Measurements from ENCODE around the gene CABCOCO1. TPM values are rescaled to one million over a fixed set of nuclear protein-coding genes. Genes with fewer than 3 reads are reported as not detected.

CABCOCO1 gene, protein sequence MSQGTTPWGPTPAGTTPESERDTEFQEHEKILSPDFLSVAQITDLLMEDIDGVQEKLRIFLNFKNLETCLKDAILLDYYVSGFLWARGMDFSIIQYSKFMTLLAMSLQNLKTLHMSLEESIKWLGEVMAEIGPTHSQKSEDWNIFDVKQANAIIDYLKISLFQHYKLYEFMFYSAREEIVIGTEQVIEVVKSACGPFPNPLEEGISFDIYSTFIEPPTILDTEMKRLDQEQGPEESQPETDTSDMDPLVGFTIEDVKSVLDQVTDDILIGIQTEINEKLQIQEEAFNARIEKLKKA
- 2.2 and 3.5 TPM in 2 replicates for total RNA-seq

DNA sequence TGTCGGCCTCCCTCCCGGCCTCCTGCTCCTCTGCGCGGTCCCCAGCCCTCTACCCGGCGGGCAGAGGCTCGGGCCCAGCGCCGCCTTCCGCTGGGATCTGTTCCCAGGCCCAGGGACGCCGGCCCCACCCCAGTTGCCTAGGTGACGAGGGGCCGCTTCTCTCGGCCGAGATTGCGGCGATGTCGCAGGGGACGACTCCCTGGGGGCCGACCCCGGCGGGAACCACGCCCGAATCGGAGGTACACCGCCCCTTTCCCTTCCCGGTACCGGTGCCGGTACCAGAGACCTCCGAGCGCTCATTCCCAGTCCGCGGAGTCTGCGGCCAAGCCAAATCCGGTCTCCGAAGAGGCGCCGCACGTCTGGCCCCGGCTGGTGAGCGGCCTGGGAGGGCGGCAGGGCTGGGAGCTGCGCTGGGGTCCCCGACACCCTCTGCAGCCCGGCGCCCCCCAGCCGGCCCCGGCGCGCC lies at the start of gene CABCOCO1:
Gene CABCOCO1, plus strand, starts transcription at position 136 of the 466 bp plus-strand sequence. Its CDS starts 44 bp downstream, at position 180.
- Histone ChIP-seq H3K4me2 (ENCODE audit: insufficient read depth, low read length) (peak within 1 kb of the TSS; percentile 80), H3K79me2 (ENCODE audit: insufficient read depth, low read length) (no peaks in the 10 kb centered on the region), H4K20me1 (ENCODE audit: insufficient read depth, low read length) (no peaks in the 10 kb centered on the region), H3K9me3 (ENCODE audit: low read depth, low read length) (no peaks in the 10 kb centered on the region), H3K27ac (ENCODE audit: low read depth, low read length) (no peak within 1 kb of the TSS), H3K27me3 (ENCODE audit: insufficient read depth, low read length) (no peaks in the 10 kb centered on the region), H3K4me3 (ENCODE audit: insufficient read depth, low read length) (peak within 1 kb of the TSS; percentile 78), H3K4me1 (ENCODE audit: insufficient read depth, low read length) (no peaks in the 10 kb centered on the region), H3K36me3 (ENCODE audit: insufficient read depth, low read length) (no peaks in the 10 kb centered on the region), H2AFZ (ENCODE audit: low read length) (peak within 1 kb of the TSS; percentile 87)
- TF ChIP-seq, protein P1, sequence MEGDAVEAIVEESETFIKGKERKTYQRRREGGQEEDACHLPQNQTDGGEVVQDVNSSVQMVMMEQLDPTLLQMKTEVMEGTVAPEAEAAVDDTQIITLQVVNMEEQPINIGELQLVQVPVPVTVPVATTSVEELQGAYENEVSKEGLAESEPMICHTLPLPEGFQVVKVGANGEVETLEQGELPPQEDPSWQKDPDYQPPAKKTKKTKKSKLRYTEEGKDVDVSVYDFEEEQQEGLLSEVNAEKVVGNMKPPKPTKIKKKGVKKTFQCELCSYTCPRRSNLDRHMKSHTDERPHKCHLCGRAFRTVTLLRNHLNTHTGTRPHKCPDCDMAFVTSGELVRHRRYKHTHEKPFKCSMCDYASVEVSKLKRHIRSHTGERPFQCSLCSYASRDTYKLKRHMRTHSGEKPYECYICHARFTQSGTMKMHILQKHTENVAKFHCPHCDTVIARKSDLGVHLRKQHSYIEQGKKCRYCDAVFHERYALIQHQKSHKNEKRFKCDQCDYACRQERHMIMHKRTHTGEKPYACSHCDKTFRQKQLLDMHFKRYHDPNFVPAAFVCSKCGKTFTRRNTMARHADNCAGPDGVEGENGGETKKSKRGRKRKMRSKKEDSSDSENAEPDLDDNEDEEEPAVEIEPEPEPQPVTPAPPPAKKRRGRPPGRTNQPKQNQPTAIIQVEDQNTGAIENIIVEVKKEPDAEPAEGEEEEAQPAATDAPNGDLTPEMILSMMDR (IDR thresholded peaks at IDR 0.05; ENCODE audit: extremely low read depth, low read depth, low read length), result no peak
- DNase-seq (ENCODE audit: insufficient read length, low spot score, missing footprints), result peak; percentile 92

DNA sequence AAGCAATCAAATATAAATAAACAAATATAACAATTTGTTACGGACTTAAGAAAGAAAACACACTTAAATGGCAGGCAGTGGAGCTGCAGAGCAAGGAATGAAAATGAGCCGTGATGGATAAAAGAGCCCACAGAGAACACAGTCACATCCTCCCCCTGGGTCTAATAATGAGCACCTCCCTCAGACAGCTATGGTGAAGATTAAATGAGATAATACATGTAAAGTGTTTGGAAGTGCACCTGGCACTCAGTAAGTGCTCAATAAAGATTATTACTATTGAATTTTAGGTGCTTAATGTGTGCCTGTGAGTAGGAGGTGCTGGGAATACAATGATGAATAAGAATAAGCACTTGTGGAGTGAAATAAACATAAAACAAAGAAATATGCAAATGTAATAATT lies 49.1 kb upstream of the CABCOCO1 start:
- H3K4me1 ChIP-seq (ENCODE audit: insufficient read depth, low read length), result no peaks in the 10 kb centered on the region
- DNase-seq (ENCODE audit: insufficient read length, low spot score, missing footprints), result no peak
- H3K27me3 ChIP-seq (ENCODE audit: insufficient read depth, low read length), result no peaks in the 10 kb centered on the region
- no peak overlapping the region for H2AFZ ChIP-seq (ENCODE audit: low read length)
- no peak overlapping the region for H3K27ac ChIP-seq (ENCODE audit: low read depth, low read length)
- H3K36me3 ChIP-seq (ENCODE audit: insufficient read depth, low read length), result no peaks in the 10 kb centered on the region
- TF ChIP-seq, protein P1 (IDR thresholded peaks at IDR 0.05; ENCODE audit: extremely low read depth, low read depth, low read length), result no peak
- no peaks in the 10 kb centered on the region for H3K79me2 ChIP-seq (ENCODE audit: insufficient read depth, low read length)
- H3K4me2 ChIP-seq (ENCODE audit: insufficient read depth, low read length), result no peak overlapping the region
- H3K4me3 ChIP-seq (ENCODE audit: insufficient read depth, low read length), result no peak overlapping the region
- no peaks in the 10 kb centered on the region for H3K9me3 ChIP-seq (ENCODE audit: low read depth, low read length)
- no peaks in the 10 kb centered on the region for H4K20me1 ChIP-seq (ENCODE audit: insufficient read depth, low read length)

DNA sequence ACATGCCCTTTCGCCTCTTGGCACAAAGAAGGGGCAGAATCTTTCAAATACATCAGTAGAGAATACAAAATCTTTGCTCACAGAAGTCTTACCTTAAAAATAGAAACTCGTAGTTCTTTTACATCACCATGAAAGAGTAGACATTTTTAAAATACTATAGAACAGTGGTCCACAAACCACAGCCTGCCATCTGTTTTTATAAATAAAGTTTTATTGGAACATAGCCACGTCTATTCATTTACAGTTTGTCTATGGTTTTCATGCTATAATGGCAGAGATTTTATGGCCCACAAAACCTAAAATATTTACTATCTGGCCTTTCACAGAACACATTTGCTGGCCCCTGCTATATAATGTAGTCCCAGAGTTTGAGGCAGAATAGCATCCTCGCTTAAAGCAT lies 46.1 kb upstream of the CABCOCO1 start:
- no peaks in the 10 kb centered on the region for H4K20me1 ChIP-seq (ENCODE audit: insufficient read depth, low read length)
- TF ChIP-seq, protein P1 (IDR thresholded peaks at IDR 0.05; ENCODE audit: extremely low read depth, low read depth, low read length), result no peak
- DNase-seq (ENCODE audit: insufficient read length, low spot score, missing footprints), result no peak
- no peak overlapping the region for H2AFZ ChIP-seq (ENCODE audit: low read length)
- no peaks in the 10 kb centered on the region for H3K36me3 ChIP-seq (ENCODE audit: insufficient read depth, low read length)
- H3K4me2 ChIP-seq (ENCODE audit: insufficient read depth, low read length), result no peak overlapping the region
- H3K79me2 ChIP-seq (ENCODE audit: insufficient read depth, low read length), result no peaks in the 10 kb centered on the region
- H3K9me3 ChIP-seq (ENCODE audit: low read depth, low read length), result no peaks in the 10 kb centered on the region
- no peak overlapping the region for H3K27ac ChIP-seq (ENCODE audit: low read depth, low read length)
- no peaks in the 10 kb centered on the region for H3K27me3 ChIP-seq (ENCODE audit: insufficient read depth, low read length)
- H3K4me3 ChIP-seq (ENCODE audit: insufficient read depth, low read length), result no peak overlapping the region
- H3K4me1 ChIP-seq (ENCODE audit: insufficient read depth, low read length), result no peaks in the 10 kb centered on the region

DNA sequence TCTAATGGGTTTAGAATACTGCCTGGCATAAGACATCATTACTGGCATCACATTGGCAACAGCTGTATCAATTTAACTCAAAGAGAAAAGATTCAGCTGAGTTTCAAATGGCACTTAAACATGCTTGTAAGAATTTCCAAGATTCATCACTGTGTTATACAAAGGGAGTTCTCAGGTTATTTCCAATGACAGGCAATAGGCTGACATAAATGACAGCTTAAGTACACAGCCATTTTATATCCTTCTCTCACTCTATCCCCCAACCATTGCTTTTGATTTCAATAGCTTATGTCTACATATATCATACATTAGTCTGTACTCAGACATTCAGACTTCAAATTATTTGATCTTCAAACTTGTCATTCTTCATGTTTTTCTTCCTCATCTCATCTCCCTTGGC lies 45.5 kb upstream of the CABCOCO1 start:
- Histone ChIP-seq H3K4me1 (ENCODE audit: insufficient read depth, low read length) (no peaks in the 10 kb centered on the region), H3K4me3 (ENCODE audit: insufficient read depth, low read length) (no peak overlapping the region), H3K36me3 (ENCODE audit: insufficient read depth, low read length) (no peaks in the 10 kb centered on the region), H3K27me3 (ENCODE audit: insufficient read depth, low read length) (no peaks in the 10 kb centered on the region), H4K20me1 (ENCODE audit: insufficient read depth, low read length) (no peaks in the 10 kb centered on the region), H3K79me2 (ENCODE audit: insufficient read depth, low read length) (no peaks in the 10 kb centered on the region), H3K9me3 (ENCODE audit: low read depth, low read length) (no peaks in the 10 kb centered on the region), H2AFZ (ENCODE audit: low read length) (no peak overlapping the region), H3K4me2 (ENCODE audit: insufficient read depth, low read length) (no peak overlapping the region), H3K27ac (ENCODE audit: low read depth, low read length) (no peak overlapping the region)
- TF ChIP-seq, protein P1 (IDR thresholded peaks at IDR 0.05; ENCODE audit: extremely low read depth, low read depth, low read length), result no peak
- no peak for DNase-seq (ENCODE audit: insufficient read length, low spot score, missing footprints)
